Right lobe of liver (tissue), 4 donors: Measurements from ENCODE around the gene DIMT1.

ENCODE experiments used
- POLR2A ChIP-seq: fragments of 450-650 bp; IDR thresholded peaks from one replicate; pipeline ENCODE4 v1.6.1; 2017; ENCODE audit warnings: antibody characterized with exemption, mild to moderate bottlenecking
- TF ChIP-seq, protein P1 (sequence below), 4 donors: fragments of 200-600 bp in 3 of 4; fragments of 450-650 bp in 1 of 4; IDR thresholded peaks; one replicate each; pipeline versions ENCODE4 v1.5.1 to v1.8.0; 2016 to 2022; ENCODE audit warnings: antibody characterized with exemption in 4 of 4, mild to moderate bottlenecking in 2 of 4
- donor health status: DM: no; HTN: no; CAD: no.
- donor health status: DM: no; HTN: no; CAD: no.
- donor health status: DM: no; HTN: yes; CAD: no.

DNA sequence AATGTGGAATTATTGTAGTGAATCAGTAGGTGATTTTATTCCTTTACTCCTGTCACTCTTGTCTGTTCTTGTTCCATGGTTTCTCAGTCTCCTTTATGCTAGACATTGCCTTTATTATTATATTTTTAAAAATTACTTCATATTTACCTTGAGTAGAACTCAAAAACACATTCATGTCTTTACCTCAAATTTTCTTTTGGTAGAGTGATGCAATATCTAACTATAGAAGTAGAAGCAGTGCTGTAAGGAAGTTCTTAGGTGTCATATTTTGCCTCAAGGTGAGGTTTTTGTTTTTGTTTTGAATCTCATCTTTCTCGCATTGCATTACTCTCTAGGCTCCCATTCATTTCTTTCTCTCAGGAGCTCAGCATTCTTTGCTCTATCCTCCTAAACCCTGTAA lies 21.1 kb upstream of the DIMT1 start:
- TF ChIP-seq, protein P1, sequence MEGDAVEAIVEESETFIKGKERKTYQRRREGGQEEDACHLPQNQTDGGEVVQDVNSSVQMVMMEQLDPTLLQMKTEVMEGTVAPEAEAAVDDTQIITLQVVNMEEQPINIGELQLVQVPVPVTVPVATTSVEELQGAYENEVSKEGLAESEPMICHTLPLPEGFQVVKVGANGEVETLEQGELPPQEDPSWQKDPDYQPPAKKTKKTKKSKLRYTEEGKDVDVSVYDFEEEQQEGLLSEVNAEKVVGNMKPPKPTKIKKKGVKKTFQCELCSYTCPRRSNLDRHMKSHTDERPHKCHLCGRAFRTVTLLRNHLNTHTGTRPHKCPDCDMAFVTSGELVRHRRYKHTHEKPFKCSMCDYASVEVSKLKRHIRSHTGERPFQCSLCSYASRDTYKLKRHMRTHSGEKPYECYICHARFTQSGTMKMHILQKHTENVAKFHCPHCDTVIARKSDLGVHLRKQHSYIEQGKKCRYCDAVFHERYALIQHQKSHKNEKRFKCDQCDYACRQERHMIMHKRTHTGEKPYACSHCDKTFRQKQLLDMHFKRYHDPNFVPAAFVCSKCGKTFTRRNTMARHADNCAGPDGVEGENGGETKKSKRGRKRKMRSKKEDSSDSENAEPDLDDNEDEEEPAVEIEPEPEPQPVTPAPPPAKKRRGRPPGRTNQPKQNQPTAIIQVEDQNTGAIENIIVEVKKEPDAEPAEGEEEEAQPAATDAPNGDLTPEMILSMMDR (IDR thresholded peaks at IDR 0.05): no peak
- no peak for TF ChIP-seq POLR2A
